ENCODE results near the gene PRRC2A. TPM values are rescaled to one million over a fixed set of nuclear protein-coding genes. Genes with fewer than 3 reads are reported as not detected.
A peak's percentile ranks its signal among the peaks of the same experiment; 100 is the strongest.

Gene PRRC2A
- total RNA-seq, 1 experiment from 2014 or later = 383 TPM

- Histone ChIP-seq H3K27me3 (ENCODE audit: insufficient read depth, low read length) (no peaks in the 10 kb centered on the region; the same call in 1 of the 2 replicates), H3K79me2 (ENCODE audit: insufficient read depth, low read length) (no peaks in the 10 kb centered on the region), H3K79me1 (ENCODE audit: insufficient read depth, low read depth, low read length, poor library complexity, severe bottlenecking) (no peaks in the 10 kb centered on the region), H3K4me1 (ENCODE audit: insufficient read depth, low read length) (no peaks in the 10 kb centered on the region), H4K5ac (ENCODE audit: insufficient read length, low read depth, low read length) (no peak within 1 kb of the TSS), H4K91ac (ENCODE audit: insufficient read length, low read depth, low read length) (no peak within 1 kb of the TSS), H3K9ac (ENCODE audit: extremely low read depth, insufficient read length, low read length) (no peak within 1 kb of the TSS), H3K4ac (ENCODE audit: low read depth, low read length) (no peak within 1 kb of the TSS), H2BK20ac (ENCODE audit: low read depth, low read length, poor library complexity, severe bottlenecking) (no peak within 1 kb of the TSS), H3K27ac (ENCODE audit: insufficient read length, low read depth, low read length) (no peak within 1 kb of the TSS), H2BK5ac (ENCODE audit: insufficient read length, low read length) (no peak within 1 kb of the TSS), H2BK120ac (ENCODE audit: low read depth, low read length, poor library complexity, severe bottlenecking) (no peak within 1 kb of the TSS), H3T11ph (ENCODE audit: low read length) (no peak within 1 kb of the TSS), H2BK15ac (ENCODE audit: low read depth, low read length) (no peak within 1 kb of the TSS), H2AFZ (ENCODE audit: low read length) (no peak within 1 kb of the TSS), H3K18ac (ENCODE audit: insufficient read length, low read depth, low read length) (peak within 1 kb of the TSS; percentile 44), H2BK12ac (ENCODE audit: insufficient read length, low read depth, low read length) (no peak within 1 kb of the TSS), H2AK5ac (ENCODE audit: insufficient read length, low read length) (no peak within 1 kb of the TSS), H4K8ac (replicated peaks; ENCODE audit: insufficient read length, low read depth, low read length) (no peak within 1 kb of the TSS), H3K23ac (ENCODE audit: insufficient read length, low read depth, low read length) (no peak within 1 kb of the TSS), H3K9me3 (ENCODE audit: control insufficient read depth, low read depth, low read length) (no peaks in the 10 kb centered on the region), H3K4me2 (ENCODE audit: insufficient read depth, insufficient read length, low read length) (peak within 1 kb of the TSS; percentile 92), H4K20me1 (ENCODE audit: control insufficient read depth, insufficient read depth, insufficient read length) (no peaks in the 10 kb centered on the region), H3K56ac (ENCODE audit: insufficient read length, low read depth, low read length) (no peak within 1 kb of the TSS), H3K23me2 (ENCODE audit: insufficient read length, low read depth, low read length, poor library complexity, severe bottlenecking) (peaks cover 18% of the 10 kb centered on the region), H3K14ac (ENCODE audit: insufficient read depth, low read length) (peak within 1 kb of the TSS; percentile 26; the same call in 1 of the 2 replicates)
- H3K9me3 Mint-ChIP-seq = no peaks in the 10 kb centered on the region; a peak in 3 of 5 replicates
- peak within 1 kb of the TSS; percentile 76 to 89 for H3K4me3 Mint-ChIP-seq
- peaks cover 29% of the 10 kb centered on the region for H3K27me3 Mint-ChIP-seq (ENCODE audit: low read depth)
- peak within 1 kb of the TSS in 1 of 3 experiments; percentile 57; a peak in 3 of 7 replicates for H3K27ac Mint-ChIP-seq
- no CpG with 5 or more reads among the region's 17 CpGs for WGBS (ENCODE audit: extremely low coverage, insufficient read length, low lambda C conversion rate)
- H3K4me1 Mint-ChIP-seq = peaks cover 20 to 25% of the 10 kb centered on the region in 2 experiments
- DNase-seq = peak; percentile 78
- TF ChIP-seq, protein P1, sequence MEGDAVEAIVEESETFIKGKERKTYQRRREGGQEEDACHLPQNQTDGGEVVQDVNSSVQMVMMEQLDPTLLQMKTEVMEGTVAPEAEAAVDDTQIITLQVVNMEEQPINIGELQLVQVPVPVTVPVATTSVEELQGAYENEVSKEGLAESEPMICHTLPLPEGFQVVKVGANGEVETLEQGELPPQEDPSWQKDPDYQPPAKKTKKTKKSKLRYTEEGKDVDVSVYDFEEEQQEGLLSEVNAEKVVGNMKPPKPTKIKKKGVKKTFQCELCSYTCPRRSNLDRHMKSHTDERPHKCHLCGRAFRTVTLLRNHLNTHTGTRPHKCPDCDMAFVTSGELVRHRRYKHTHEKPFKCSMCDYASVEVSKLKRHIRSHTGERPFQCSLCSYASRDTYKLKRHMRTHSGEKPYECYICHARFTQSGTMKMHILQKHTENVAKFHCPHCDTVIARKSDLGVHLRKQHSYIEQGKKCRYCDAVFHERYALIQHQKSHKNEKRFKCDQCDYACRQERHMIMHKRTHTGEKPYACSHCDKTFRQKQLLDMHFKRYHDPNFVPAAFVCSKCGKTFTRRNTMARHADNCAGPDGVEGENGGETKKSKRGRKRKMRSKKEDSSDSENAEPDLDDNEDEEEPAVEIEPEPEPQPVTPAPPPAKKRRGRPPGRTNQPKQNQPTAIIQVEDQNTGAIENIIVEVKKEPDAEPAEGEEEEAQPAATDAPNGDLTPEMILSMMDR (conservative IDR thresholded peaks at IDR 0.05) = peak; percentile 78
- peaks cover 0 to 1% (median 0%) of the 10 kb centered on the region in 3 experiments; a peak in 3 of 7 replicates for H3K36me3 Mint-ChIP-seq (ENCODE audit: insufficient read depth in 1 of 3, low read depth in 3 of 3)
These were observed 60.0 kb downstream of the PRRC2A start, which contains the start of gene LY6G5C for GRCh38 chr6:31680226-31681134. TSS of gene LY6G5C (minus strand) at chr6:31681067. CDS start at chr6:31680373, 694 bp downstream.

Measured in H9 (cell line).